H1 (cell line): Measurements from ENCODE around the gene CALD1. TPM values are rescaled to one million over a fixed set of nuclear protein-coding genes. Genes with fewer than 3 reads are reported as not detected.

Experiments used
- CTCF ChIA-PET: fragments of 300-600 bp; sonication (Branson Sonifier 250); formaldehyde crosslinking; loops from one replicate; lab custom pipeline; 2021; ENCODE audit not compliant: partially characterized antibody; lab: Charles Lee
- POLR2A ChIA-PET: fragments of 300-600 bp; sonication (Branson Sonifier 250); formaldehyde crosslinking; loops from one replicate; lab custom pipeline; 2021; ENCODE audit warnings: inconsistent platforms; ENCODE audit not compliant: partially characterized antibody; lab: Charles Lee
- DNase-seq, 2 experiments: peaks; one replicate each; pipeline versions ENCODE4 v3.0.0 to v3.0.0-alpha.2; 2010 to 2022; ENCODE audit warnings: low spot score in 2 of 2, low read depth in 1 of 2, mixed read lengths in 1 of 2
- FAIRE-seq: peaks from 2 replicates; lab custom pipeline; 2011; peaks lifted over from hg19 to GRCh38; lab: Jason Lieb, UNC
- H2AFZ ChIP-seq: 2 replicates; pipeline ENCODE4 v1.8.1; 2012; ENCODE audit warnings: low read length, inconsistent platforms
- H2AK5ac ChIP-seq: 2 replicates; pipeline ENCODE4 v1.6.1; 2013; ENCODE audit warnings: low read depth, low read length
- H2BK120ac ChIP-seq: replicated peaks from 2 replicates; pipeline ENCODE3; 2013; ENCODE audit warnings: low read depth, low read length, inconsistent platforms
- H2BK12ac ChIP-seq: 2 replicates; pipeline ENCODE4 v1.6.1; 2013; ENCODE audit warnings: low read depth, low read length
- H2BK15ac ChIP-seq: 2 replicates; pipeline ENCODE4 v1.6.1; 2013; ENCODE audit warnings: low read length
- H2BK20ac ChIP-seq: 2 replicates; pipeline ENCODE4 v1.6.1; 2013; ENCODE audit warnings: low read length
- H2BK5ac ChIP-seq: 2 replicates; pipeline ENCODE4 v1.6.1; 2013; ENCODE audit warnings: low read depth, low read length
- H3K14ac ChIP-seq: 2 replicates; pipeline ENCODE4 v1.6.1; 2013; ENCODE audit warnings: inconsistent platforms; ENCODE audit not compliant: insufficient read length
- H3K18ac ChIP-seq: 2 replicates; pipeline ENCODE4 v1.6.1; 2013; ENCODE audit warnings: low read length; ENCODE audit errors: extremely low read depth
- H3K23ac ChIP-seq: 2 replicates; pipeline ENCODE4 v1.6.1; 2013; ENCODE audit warnings: inconsistent platforms; ENCODE audit not compliant: insufficient read length
- H3K23me2 ChIP-seq: 2 replicates; pipeline ENCODE4 v1.6.1; 2013; ENCODE audit warnings: low read depth, low read length
- H3K27ac ChIP-seq: 2 replicates; pipeline ENCODE4 v1.6.1; 2011; ENCODE audit warnings: low read depth, low read length, inconsistent platforms
- H3K27me3 ChIP-seq, 4 experiments: replicated peaks in 1 of 4; 1 replicate in 1 of 4; 2 replicates in 3 of 4; pipeline versions ENCODE4 v1.6.1 to v1.8.1; 2011 to 2013; ENCODE audit warnings: low read length in 3 of 4, mild to moderate bottlenecking in 3 of 4, inconsistent platforms in 2 of 4, mixed read lengths in 2 of 4, moderate library complexity in 1 of 4; ENCODE audit not compliant: control insufficient read depth in 3 of 4, insufficient read depth in 3 of 4; ENCODE audit errors: extremely low read depth in 1 of 4
- H3K36me3 ChIP-seq, 4 experiments: 2 replicates each; pipeline versions ENCODE4 v1.6.1 to v1.8.1; 2011 to 2013; ENCODE audit warnings: mild to moderate bottlenecking in 4 of 4, low read length in 3 of 4, moderate library complexity in 2 of 4, control low read depth in 1 of 4, inconsistent platforms in 1 of 4; ENCODE audit not compliant: insufficient read depth in 4 of 4, control insufficient read depth in 2 of 4
- H3K4ac ChIP-seq: replicated peaks from 2 replicates; pipeline ENCODE3; 2013; ENCODE audit warnings: low read length, low read depth, mixed read lengths, inconsistent platforms; ENCODE audit not compliant: insufficient read length
- H3K4me1 ChIP-seq, 4 experiments: replicated peaks in 1 of 4; 1 replicate in 1 of 4; 2 replicates in 3 of 4; pipeline versions ENCODE4 v1.6.1 to v1.8.1; 2011 to 2013; ENCODE audit warnings: low read length in 3 of 4, inconsistent platforms in 2 of 4, mixed read lengths in 1 of 4; ENCODE audit not compliant: insufficient read depth in 4 of 4, control insufficient read depth in 3 of 4
- H3K4me2 ChIP-seq, 2 experiments: 2 replicates each; pipeline versions ENCODE4 v1.6.1 to v1.8.1; 2011 to 2013; ENCODE audit warnings: low read depth in 2 of 2, low read length in 2 of 2, control low read depth in 1 of 2, inconsistent platforms in 1 of 2, mild to moderate bottlenecking in 1 of 2; ENCODE audit not compliant: insufficient read depth in 1 of 2
- H3K4me3 ChIP-seq, 4 experiments: fragments of 200-600, 300-600 bp in 1 of 4; sonication (generic), shearing (Covaris generic), sonication (Bioruptor Twin) in 1 of 4; 2 replicates each; pipeline versions ENCODE4 v1.5.1 to v1.8.1; 2011 to 2016; ENCODE audit warnings: low read length in 4 of 4, low read depth in 3 of 4, control low read depth in 2 of 4, inconsistent platforms in 2 of 4, mild to moderate bottlenecking in 2 of 4, mixed read lengths in 1 of 4, moderate library complexity in 1 of 4; ENCODE audit not compliant: insufficient read depth in 2 of 4; ENCODE audit errors: extremely low read depth in 1 of 4
- H3K56ac ChIP-seq: replicated peaks from 2 replicates; pipeline ENCODE3; 2013; ENCODE audit warnings: low read depth, mild to moderate bottlenecking, mixed read lengths, low read length, inconsistent platforms; ENCODE audit not compliant: insufficient read length
- H3K79me1 ChIP-seq: 2 replicates; pipeline ENCODE4 v1.6.1; 2013; ENCODE audit warnings: low read depth, low read length, control low read depth
- H3K79me2 ChIP-seq, 2 experiments: 2 replicates each; pipeline versions ENCODE4 v1.6.1 to v1.8.1; 2012 to 2013; ENCODE audit warnings: low read length in 2 of 2, mild to moderate bottlenecking in 2 of 2, inconsistent platforms in 1 of 2; ENCODE audit not compliant: insufficient read depth in 2 of 2, control insufficient read depth in 1 of 2
- H3K9ac ChIP-seq, 4 experiments: replicated peaks in 1 of 4; 1 replicate in 1 of 4; 2 replicates in 3 of 4; pipeline versions ENCODE4 v1.6.1 to v1.8.1; 2011 to 2013; ENCODE audit warnings: low read depth in 3 of 4, low read length in 3 of 4, control low read depth in 2 of 4, mild to moderate bottlenecking in 2 of 4, moderate library complexity in 2 of 4, inconsistent platforms in 1 of 4; ENCODE audit errors: extremely low read depth in 1 of 4
- H3K9me3 ChIP-seq, 2 experiments: 2 replicates each; pipeline versions ENCODE4 v1.6.1 to v1.8.1; 2012 to 2013; ENCODE audit warnings: mild to moderate bottlenecking in 2 of 2, moderate library complexity in 2 of 2, control low read depth in 1 of 2, inconsistent platforms in 1 of 2, low read depth in 1 of 2, low read length in 1 of 2, mixed read lengths in 1 of 2; ENCODE audit not compliant: insufficient read depth in 2 of 2
- H4K20me1 ChIP-seq, 2 experiments: replicated peaks in 1 of 2; 2 replicates each; pipeline versions ENCODE3 to v1.8.1; 2011 to 2013; ENCODE audit warnings: inconsistent platforms in 2 of 2, low read length in 2 of 2, mild to moderate bottlenecking in 1 of 2; ENCODE audit not compliant: insufficient read depth in 2 of 2, control insufficient read depth in 1 of 2
- H4K5ac ChIP-seq: 2 replicates; pipeline ENCODE4 v1.6.1; 2013; ENCODE audit warnings: low read length, low read depth, mixed read lengths, inconsistent platforms; ENCODE audit not compliant: insufficient read length
- H4K8ac ChIP-seq: 2 replicates; pipeline ENCODE4 v1.8.0; 2013; ENCODE audit warnings: mild to moderate bottlenecking, moderate library complexity, low read length, inconsistent platforms; ENCODE audit not compliant: insufficient read depth; ENCODE audit errors: extremely low read depth
- H4K91ac ChIP-seq: replicated peaks from 2 replicates; pipeline ENCODE3; 2013; ENCODE audit warnings: low read length, mixed read lengths, inconsistent platforms; ENCODE audit not compliant: insufficient read length
- CBX5 ChIP-seq: fragments of 300-800, 300-1000 bp; sonication (generic); IDR thresholded peaks from 2 replicates; pipeline ENCODE4 v1.7.1; 2016; ENCODE audit warnings: antibody characterized with exemption, low read length, low read depth
- GABPA ChIP-seq: IDR thresholded peaks from 2 replicates; pipeline ENCODE4 v1.6.1; 2011; ENCODE audit warnings: mild to moderate bottlenecking, low read length, moderate library complexity, borderline replicate concordance; ENCODE audit not compliant: insufficient read depth
- GTF2F1 ChIP-seq: IDR thresholded peaks from 2 replicates; pipeline ENCODE4 v1.6.1; 2012; ENCODE audit warnings: low read depth, low read length, improper control_type of control experiment, borderline replicate concordance
- NRF1 ChIP-seq: IDR thresholded peaks from 2 replicates; pipeline ENCODE4 v1.6.1; 2011; ENCODE audit warnings: mild to moderate bottlenecking, low read depth, low read length, improper control_type of control experiment
- POU5F1 ChIP-seq: IDR thresholded peaks from 2 replicates; pipeline ENCODE4 v1.6.1; 2011; ENCODE audit warnings: low read depth, mild to moderate bottlenecking, low read length, moderate library complexity
- SP2 ChIP-seq: IDR thresholded peaks from 2 replicates; pipeline ENCODE4 v1.6.1; 2012; ENCODE audit warnings: mild to moderate bottlenecking, low read length, inconsistent platforms
- SRF ChIP-seq: IDR thresholded peaks from 2 replicates; pipeline ENCODE4 v1.6.1; 2011; ENCODE audit warnings: mild to moderate bottlenecking, low read depth, low read length, moderate library complexity
- YY1 ChIP-seq: IDR thresholded peaks from 2 replicates; pipeline ENCODE4 v1.6.1; 2011; ENCODE audit warnings: low read depth, mild to moderate bottlenecking, low read length
- WGBS, 2 experiments: shearing (Covaris generic) in 1 of 2; methylation state at CpG; one replicate each; pipeline versions ENCODE4 v1.1.6 to v1.1.7; 2013 to 2015; ENCODE audit warnings: low lambda C conversion rate in 2 of 2, mixed read lengths in 2 of 2, inconsistent platforms in 1 of 2, low coverage in 1 of 2, missing lambda C conversion rate in 1 of 2; ENCODE audit not compliant: insufficient replicate concordance in 2 of 2, insufficient coverage in 1 of 2, insufficient read length in 1 of 2; ENCODE audit errors: extremely low coverage in 1 of 2, missing lambda C conversion rate in 1 of 2; 5-methylcytosine and 5-hydroxymethylcytosine counted together
- polyA plus RNA-seq, 7 experiments: library from polyadenylated mRNA; depleted of rRNA in 3 of 7; stranded (reverse) in 5 of 7; unstranded in 2 of 7; fragments of >200 nt in 5 of 7; fragments of 200-250 nt in 2 of 7; gene quantifications; 1 replicate in 5 of 7; 2 replicates in 1 of 7; 4 replicates in 1 of 7; pipeline versions ENCODE4 v1.2.1 to v1.2.3, GENCODE V29; 2011 to 2013; ENCODE audit warnings: missing spikeins in 2 of 7, mixed read lengths in 2 of 7
- total RNA-seq: library from RNA; stranded (reverse); fragmentation: NEBNext Ultra II Directional; extraction: Animal tissue kit (Norgen Biotek cat#: 25700); gene quantifications from 2 replicates; pipeline ENCODE4 v1.2.1, GENCODE V29; 2021
- TF ChIP-seq, protein P1 (sequence below): IDR thresholded peaks from 2 replicates; pipeline ENCODE4 v1.6.1; 2012; ENCODE audit warnings: inconsistent platforms
- TF ChIP-seq, protein P2 (sequence below): IDR thresholded peaks from 2 replicates; pipeline ENCODE4 v1.6.1; 2012; ENCODE audit warnings: low read length, inconsistent platforms

The CALD1 gene
- total and polyA plus RNA-seq, 2 of the 8 experiments (the other 6 are each of a cell fraction or from before 2014, with no cell fraction given): 34.3 to 177 TPM

- Histone ChIP-seq H2BK20ac (no peak overlapping the region), H4K91ac (no peak overlapping the region), H3K9me3 (no peaks in the 10 kb centered on the region), H3K4ac (no peak overlapping the region), H3K79me1 (no peaks in the 10 kb centered on the region), H3K27me3 (no peaks in the 10 kb centered on the region), H2BK120ac (no peak overlapping the region), H2BK5ac (no peak overlapping the region), H3K56ac (no peak overlapping the region), H2AK5ac (no peak overlapping the region), H3K4me1 (peaks cover 2 to 14% (median 6%) of the 10 kb centered on the region in 4 experiments; a peak in 5 of 7 replicates), H3K18ac (no peak overlapping the region), H3K79me2 (peaks cover 0 to 56% of the 10 kb centered on the region in 2 experiments; a peak in 3 of 4 replicates), H3K4me3 (no peak overlapping the region), H4K5ac (no peak overlapping the region), H3K23ac (no peak overlapping the region), H2BK15ac (no peak overlapping the region), H2AFZ (no peak overlapping the region), H4K8ac (no peak overlapping the region), H3K36me3 (peaks cover 0 to 5% (median 0%) of the 10 kb centered on the region in 4 experiments; a peak in 1 of 8 replicates), H3K23me2 (peaks cover 3% of the 10 kb centered on the region; the same call in 1 of the 2 replicates), H3K9ac (no peak overlapping the region), H3K27ac (no peak overlapping the region), H2BK12ac (no peak overlapping the region), H4K20me1 (no peaks in the 10 kb centered on the region), H3K14ac (no peak overlapping the region), H3K4me2 (no peak overlapping the region)
- WGBS, 2 experiments: 84% methylated on average over 1 of the region's 1 CpG; no CpG with 5 or more reads in 1 of the 2 experiments
- FAIRE-seq: no peak
- TF ChIP-seq SP2: no peak
- no peak for TF ChIP-seq YY1
- TF ChIP-seq, protein P1, sequence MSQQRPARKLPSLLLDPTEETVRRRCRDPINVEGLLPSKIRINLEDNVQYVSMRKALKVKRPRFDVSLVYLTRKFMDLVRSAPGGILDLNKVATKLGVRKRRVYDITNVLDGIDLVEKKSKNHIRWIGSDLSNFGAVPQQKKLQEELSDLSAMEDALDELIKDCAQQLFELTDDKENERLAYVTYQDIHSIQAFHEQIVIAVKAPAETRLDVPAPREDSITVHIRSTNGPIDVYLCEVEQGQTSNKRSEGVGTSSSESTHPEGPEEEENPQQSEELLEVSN: no peak
- TF ChIP-seq SRF: no peak
- TF ChIP-seq POU5F1: no peak
- no peak for TF ChIP-seq GABPA
- no peak for TF ChIP-seq GTF2F1
- TF ChIP-seq, protein P2, sequence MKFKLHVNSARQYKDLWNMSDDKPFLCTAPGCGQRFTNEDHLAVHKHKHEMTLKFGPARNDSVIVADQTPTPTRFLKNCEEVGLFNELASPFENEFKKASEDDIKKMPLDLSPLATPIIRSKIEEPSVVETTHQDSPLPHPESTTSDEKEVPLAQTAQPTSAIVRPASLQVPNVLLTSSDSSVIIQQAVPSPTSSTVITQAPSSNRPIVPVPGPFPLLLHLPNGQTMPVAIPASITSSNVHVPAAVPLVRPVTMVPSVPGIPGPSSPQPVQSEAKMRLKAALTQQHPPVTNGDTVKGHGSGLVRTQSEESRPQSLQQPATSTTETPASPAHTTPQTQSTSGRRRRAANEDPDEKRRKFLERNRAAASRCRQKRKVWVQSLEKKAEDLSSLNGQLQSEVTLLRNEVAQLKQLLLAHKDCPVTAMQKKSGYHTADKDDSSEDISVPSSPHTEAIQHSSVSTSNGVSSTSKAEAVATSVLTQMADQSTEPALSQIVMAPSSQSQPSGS: no peak
- TF ChIP-seq CBX5: no peak
- no peak for TF ChIP-seq NRF1
- DNase-seq: no peak
- ChIA-PET POLR2A (no interaction called here), CTCF (no interaction called here)
Observed at GRCh38 chr7:134894928-134895327, 115.5 kb downstream of the CALD1 start.
